Endometrial microvascular endothelial cells (primary cell): ENCODE data around the gene SLC38A8. TPM values are rescaled to one million over a fixed set of nuclear protein-coding genes. Genes with fewer than 3 reads are reported as not detected.

Source experiments
- in situ Hi-C: cut with HindIII; loops from 2 replicates; pipeline ENCODE4 v1.10.0; 2017; ENCODE audit warnings: low sequenced_read_pairs, low pct_unique_long_range_greater_than_20kb; ENCODE audit errors: inconsistent ontology term
- total RNA-seq: library from RNA; depleted of rRNA; stranded (reverse); fragments of >200 nt; gene quantifications from one replicate; pipeline ENCODE4 v1.2.3, GENCODE V29; 2015; ENCODE audit errors: inconsistent ontology term

The SLC38A8 gene
- total RNA-seq, 1 donor from 2014 or later = not detected

DNA sequence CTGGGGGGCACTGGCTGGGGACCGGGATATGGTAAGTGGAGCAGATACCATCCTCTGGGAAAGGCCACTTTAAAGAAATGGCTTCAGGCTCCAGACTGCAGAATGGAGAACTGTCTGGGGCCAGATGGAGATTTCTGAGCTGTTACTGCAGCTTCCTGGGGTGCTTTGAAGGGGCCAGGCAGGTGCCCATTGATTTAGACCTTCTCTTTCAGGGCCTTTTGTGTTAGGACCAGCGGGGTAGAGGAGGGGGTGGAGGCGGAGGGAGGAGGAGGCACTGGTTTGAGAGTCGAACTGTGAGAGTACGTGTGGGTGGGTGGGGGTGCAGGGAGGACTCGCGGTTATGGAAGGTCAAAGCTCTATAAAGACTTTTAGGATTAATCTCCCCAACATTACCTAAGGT, 63.2 kb downstream of the SLC38A8 start:
- in situ Hi-C loops = no loop called here

GRCh38 chr16:83978401-83978904, 64.1 kb downstream of the SLC38A8 start:
- in situ Hi-C loops = no loop called here

- in situ Hi-C loops = no loop called here
These were observed 65.4 kb downstream of the SLC38A8 start for GRCh38 chr16:83977056-83977815.

GRCh38 chr16:83975590-83976260, 66.9 kb downstream of the SLC38A8 start:
- in situ Hi-C loops = no loop called here

DNA sequence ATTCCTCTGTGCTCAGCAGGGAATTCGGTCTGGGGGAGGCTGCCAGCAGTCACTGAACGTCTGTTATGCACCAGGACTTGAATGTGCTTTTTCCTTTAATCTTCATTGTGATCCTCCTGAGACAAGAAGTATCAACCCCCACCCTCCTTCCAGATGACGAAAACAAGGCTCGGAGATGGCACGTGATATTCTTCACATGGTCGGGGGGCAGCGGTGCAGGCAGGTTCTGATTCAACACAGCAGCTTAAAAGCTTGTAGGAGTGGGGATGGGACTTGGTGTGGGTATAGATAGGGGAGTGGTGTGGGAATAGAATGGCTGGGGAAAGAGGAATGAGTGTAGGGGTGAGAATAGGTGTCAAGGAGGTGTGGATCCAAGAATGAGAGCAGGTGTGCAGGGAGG, 68.1 kb downstream of the SLC38A8 start:
- in situ Hi-C loops = no loop called here

GRCh38 chr16:83973581-83974385, 68.8 kb downstream of the SLC38A8 start:
- in situ Hi-C loops = no loop called here

- in situ Hi-C loops = no loop called here
These were observed 69.5 kb downstream of the SLC38A8 start for GRCh38 chr16:83973077-83973476.

DNA sequence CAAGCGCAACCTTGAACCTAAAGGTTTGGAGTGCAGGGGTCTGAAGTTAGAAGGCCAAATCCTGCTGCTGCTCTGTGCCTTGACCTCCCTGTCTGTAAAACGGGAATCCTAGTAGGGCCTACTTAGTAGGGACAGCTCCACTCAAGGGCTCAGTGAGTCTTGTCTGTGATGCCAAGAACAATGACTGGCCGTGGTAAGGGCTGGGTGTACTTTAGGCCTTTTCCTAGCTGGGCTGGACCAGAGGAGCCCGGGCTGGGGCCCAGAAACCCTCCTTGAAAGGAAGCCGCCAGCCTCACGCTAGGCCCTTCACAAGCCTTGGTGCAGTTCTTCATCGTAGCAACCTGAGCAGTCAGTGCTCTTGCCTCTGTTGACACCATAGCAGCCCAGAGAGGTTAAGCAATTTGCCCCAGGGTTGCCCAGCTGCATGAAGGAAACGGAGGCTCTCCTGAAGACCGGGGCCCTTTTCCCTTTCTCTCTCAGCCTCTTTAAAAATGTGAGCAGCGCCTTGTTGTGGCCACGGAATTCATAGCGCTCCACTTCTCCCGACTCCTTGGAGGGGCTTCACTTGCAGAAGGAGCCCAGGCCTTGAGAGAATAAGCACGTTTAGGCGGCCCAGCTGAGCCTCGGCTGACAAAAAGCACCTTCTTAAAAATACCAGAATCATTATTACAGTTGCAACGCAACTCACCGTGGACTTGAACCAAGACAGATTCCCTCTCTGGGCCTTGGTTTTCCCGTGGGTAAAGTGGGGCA, 70.2 kb downstream of the SLC38A8 start:
- in situ Hi-C loops = no loop called here

DNA sequence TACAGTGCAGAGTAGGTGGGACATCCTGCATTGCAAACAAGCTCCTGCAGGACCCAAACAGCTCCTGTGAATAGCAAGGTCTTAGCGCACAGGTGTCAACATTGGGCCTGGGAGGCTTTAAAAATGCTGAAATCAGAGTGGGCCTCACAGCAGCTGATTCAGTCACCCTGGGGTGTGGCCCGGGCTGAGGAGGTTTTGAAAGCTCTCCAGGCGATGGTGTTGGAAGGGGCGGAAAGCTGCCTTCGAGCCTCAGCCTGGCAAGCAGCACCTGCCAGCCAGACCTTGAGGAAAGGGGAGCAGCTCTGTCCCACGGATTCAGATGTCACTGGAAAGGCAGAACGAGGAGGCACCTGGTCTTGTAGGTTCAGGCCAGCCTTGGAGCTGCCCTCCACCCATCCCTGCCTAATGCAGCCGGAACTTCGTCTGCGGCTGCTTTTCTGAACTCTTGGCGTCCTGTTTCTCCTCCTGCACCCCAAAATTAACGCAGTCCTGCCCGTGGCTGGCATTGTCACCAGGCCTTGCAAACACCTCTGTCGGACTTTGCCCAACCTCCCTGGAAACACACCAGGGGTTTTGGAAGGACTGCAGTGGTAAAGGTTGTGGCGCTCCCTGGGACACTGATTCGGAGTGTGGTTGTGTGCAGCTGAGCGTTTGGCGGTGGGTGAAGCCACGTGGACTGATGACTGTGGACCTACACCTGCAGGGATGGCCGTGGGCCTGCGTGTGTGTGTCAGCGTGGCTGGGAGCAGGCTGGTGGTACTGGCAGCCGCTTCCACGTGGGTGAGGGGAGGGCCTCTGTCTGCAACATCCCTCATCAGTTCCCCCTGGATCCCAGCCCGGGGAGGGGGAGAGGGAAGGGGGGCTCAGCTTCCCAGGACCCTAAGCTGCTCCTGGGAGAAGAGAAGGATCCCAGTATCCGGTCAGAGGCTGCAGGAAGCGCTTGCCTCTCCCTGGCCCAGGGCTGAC, 71.1 kb downstream of the SLC38A8 start:
- in situ Hi-C loops = no loop called here

DNA sequence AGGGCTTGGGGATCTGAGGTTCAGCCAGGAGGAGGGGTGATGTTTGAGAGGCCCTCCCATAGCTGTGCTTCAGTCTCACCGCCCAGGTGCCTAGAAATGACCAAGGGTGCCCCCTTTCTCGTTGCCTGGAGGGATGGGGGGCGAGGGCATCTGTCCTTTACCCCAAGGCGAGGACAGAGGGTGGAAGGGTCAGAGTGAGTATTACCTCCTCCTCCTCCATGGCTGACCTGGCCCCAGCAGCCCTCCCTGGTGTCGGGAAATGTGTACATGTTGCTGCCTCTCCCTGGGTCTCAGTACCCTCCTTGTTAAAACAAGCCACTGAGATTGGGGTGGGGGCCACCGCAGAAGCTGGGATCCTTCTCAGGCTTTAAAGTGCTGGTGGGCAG, 72.2 kb downstream of the SLC38A8 start:
- in situ Hi-C loops = no loop called here

GRCh38 chr16:83969771-83970429, 72.7 kb downstream of the SLC38A8 start:
- in situ Hi-C loops = no loop called here

DNA sequence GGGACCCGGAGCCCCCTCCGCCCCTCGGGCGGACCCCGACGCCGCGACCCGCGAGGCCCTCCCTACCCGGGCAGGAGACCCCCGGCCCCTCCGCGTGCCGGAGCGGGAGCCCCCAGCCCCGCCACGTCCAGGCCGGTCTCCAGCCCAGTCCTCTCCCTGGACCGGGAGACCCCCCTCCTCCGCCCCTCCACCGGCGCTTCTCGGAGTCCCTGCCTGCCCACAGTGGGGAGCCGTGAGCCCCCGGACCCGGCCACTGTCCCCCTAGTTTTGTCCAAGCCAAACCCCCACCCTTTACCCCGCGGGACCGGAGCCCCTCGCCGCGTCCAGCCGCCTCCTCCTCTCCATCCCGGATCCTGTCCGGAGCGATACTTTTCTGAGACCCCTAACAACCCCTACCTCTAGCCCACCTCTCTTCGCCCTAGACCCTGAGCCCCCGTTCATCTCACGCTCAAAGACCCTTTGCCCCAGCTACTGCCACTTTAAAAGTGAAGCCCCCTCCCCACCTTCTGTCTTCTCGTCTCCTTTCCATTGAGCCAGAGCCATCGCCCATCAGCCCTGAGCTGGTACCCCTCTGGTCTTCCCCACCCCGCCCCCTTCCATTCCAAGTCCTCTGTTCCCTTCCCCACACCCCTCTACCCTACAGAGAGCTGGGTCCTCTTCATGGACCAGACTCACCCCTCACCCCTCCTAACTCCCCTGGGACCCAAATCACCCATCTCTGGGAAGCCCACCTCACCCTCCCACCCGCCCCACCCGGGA, 73.5 kb downstream of the SLC38A8 start:
- in situ Hi-C loops = no loop called here

GRCh38 chr16:83968306-83968851, 74.2 kb downstream of the SLC38A8 start:
- in situ Hi-C loops = no loop called here

DNA sequence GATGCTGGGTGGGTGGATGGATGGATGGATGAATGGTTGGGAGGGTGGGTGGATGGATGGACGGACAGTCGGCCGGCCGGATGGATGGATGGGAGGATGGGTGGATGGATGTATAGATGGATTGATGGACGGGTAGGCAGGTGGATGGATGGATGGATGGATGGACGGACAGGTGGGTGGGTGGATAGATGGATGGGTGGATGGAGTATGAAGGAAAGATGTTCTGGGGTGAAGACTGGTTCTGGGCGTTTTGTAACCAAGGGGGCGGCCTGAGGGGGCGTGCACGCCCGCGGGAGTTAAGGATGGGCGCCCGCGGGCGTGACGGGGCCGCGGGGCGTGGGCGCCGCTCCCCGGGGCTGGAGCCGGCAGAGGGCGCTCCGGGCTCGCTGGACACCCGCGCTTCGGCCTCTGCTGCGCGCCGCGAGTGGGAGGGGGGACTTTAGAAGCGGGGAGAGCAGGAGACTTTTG, 74.7 kb downstream of the SLC38A8 start, which contains the start of gene NECAB2:
Gene NECAB2 (plus strand): TSS at position 407 of the 468 bp plus-strand sequence. CDS start 405 bp downstream, outside the sequence.
- in situ Hi-C loops = no loop called here

DNA sequence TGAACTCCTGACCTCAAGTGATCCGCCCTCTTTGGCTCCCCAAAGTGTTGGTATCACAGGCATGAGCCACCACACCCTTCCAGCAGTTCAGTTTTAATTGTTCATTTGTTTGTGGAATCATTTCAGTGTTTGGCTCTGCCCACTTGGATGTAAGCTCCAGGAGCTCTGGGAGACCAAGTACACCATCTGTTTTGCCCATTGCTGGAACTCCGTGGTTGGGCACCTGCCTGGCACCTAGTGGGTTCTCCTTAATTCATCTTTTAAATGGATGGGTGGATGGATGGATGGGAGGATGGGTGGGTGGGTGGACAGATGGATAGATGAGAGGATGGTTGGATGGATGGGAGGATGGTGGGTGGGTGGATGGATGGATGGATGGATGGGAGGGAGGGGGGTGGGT, 75.5 kb downstream of the SLC38A8 start:
- in situ Hi-C loops = no loop called here

DNA sequence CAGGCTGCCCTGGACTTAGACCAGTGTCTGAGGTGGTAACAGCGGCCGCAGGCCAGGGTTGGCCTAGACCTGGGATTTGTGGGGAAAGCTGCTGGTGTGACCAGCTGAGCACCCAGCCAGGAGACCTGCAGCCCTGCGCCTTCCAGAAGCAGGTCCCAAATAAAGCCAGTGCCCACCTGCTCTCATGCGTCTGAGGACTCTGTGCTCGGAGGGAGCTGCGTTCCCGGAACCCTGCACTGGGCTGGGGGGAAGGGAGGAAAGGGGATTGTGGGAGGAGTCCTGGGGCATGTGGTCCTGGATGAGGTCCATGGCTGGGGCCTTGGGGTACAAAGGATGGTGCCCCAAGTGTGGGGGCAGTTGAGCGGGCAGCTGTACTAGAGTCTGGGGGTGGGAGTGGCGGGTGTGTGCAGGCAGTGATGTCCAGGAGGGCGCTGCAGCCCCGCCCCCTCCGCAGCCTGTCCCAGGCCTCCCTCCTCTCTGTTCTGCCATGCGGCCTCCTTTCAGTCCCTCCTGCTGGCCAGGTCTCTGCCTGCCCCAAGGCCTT, 76.4 kb downstream of the SLC38A8 start:
- in situ Hi-C loops = no loop called here
